Measurements from ENCODE around the gene SS18. TPM values are rescaled to one million over a fixed set of nuclear protein-coding genes. Genes with fewer than 3 reads are reported as not detected.

The SS18 gene
- total and polyA plus RNA-seq, 2 of the 13 experiments (the other 11 are each of a cell fraction or from before 2014, with no cell fraction given) = 49.2 to 82.7 TPM

- TF ChIP-seq TFAP4 (IDR thresholded peaks at IDR 0.05; ENCODE audit: borderline replicate concordance, low read depth) = no peak; the same call in 1 of the 2 replicates
- TF ChIP-seq ESRRA (CRISPR knock-in tag; IDR thresholded peaks at IDR 0.05; ENCODE audit: low read depth) = no peak
- peak; percentile 64 for TF ChIP-seq AGO2 (optimal IDR thresholded peaks at IDR 0.05; ENCODE audit: low read depth, low read length)
- peak; percentile 37; the same call in 1 of the 2 replicates for TF ChIP-seq MLX (CRISPR knock-in tag; IDR thresholded peaks at IDR 0.05)
- peak; percentile 36; the same call in 1 of the 2 replicates for TF ChIP-seq AKNA (CRISPR knock-in tag; IDR thresholded peaks at IDR 0.05; ENCODE audit: borderline replicate concordance)
- TF ChIP-seq SPEN (CRISPR knock-in tag; IDR thresholded peaks at IDR 0.05; ENCODE audit: low read depth) = peak; percentile 73
- TF ChIP-seq ZHX1 (CRISPR knock-in tag; IDR thresholded peaks at IDR 0.05; ENCODE audit: low read depth) = peak; percentile 35; the same call in 1 of the 2 replicates
- TF ChIP-seq ASH2L (IDR thresholded peaks at IDR 0.05; ENCODE audit: insufficient read length, low read depth, low read length) = peak; percentile 97
- TF ChIP-seq ZKSCAN1 (IDR thresholded peaks at IDR 0.05; ENCODE audit: low read length) = no peak
- TF ChIP-seq NFKB2 (CRISPR knock-in tag; IDR thresholded peaks at IDR 0.05; ENCODE audit: borderline replicate concordance) = peak; percentile 62; the same call in 1 of the 2 replicates
- peak; percentile 53; the same call in 1 of the 2 replicates for TF ChIP-seq DMAP1 (CRISPR knock-in tag; IDR thresholded peaks at IDR 0.05)
- no peak for TF ChIP-seq USF2 (IDR thresholded peaks at IDR 0.05; ENCODE audit: low read depth, low read length)
- TF ChIP-seq USF2 (CRISPR knock-in tag; IDR thresholded peaks at IDR 0.05; ENCODE audit: borderline replicate concordance) = no peak
- 0 out of 2 replicates have a peak, but pooled peaks have one; percentile 28 for TF ChIP-seq ZNF556 (CRISPR knock-in tag; IDR thresholded peaks at IDR 0.05; ENCODE audit: borderline replicate concordance)
These were observed at the start of gene SS18 (continued) for GRCh38 chr18:26090130-26091046.

All from HepG2 (cell line).